ENCODE data around the gene DPYSL5. TPM values are rescaled to one million over a fixed set of nuclear protein-coding genes. Genes with fewer than 3 reads are reported as not detected.

DPYSL5 gene
- total RNA-seq, 2 donors from 2014 or later: not detected

DNA sequence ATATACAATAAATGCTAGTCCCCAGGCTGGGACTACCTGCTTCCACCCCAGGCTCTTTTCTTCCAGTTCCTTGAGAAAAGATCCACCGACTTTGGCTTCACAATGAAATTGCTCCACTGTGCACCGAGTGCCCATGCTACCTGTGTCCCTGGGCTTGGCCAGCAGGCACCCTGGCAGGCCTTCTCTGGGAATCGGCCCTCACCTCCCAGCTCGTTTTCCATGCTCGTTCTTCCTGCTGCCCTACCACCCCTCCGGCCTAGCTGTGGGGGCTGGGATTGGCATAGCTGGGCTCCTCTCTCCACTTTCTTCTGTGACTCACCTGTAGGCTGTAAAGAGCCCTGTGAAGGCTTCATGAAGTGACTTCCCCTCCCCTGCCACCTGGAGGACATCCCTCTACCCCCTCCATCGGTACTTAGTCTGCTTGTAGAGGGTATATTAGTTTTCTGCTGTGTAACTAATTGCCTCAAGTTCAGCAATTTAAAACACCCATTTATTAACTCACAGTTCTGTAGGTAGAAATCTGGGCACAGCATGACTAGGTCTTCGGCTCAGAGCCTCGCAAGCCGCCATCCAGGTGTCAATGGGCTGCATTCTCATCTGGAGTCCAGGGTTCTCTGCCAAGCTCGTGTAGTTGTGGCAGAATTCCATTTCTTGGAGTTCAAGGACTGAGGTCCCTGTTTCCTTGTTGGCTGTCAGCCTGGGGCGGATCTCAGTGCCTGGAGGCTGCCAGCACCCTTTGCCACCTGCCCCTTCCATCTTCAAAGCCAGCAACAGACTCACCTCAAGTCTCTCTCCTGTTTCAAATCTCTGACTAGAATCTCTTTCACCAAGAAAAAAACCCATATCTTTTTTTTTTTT is 57.6 kb downstream of the DPYSL5 start:
- no peaks in the 10 kb centered on the region for H3K27me3 ChIP-seq

DNA sequence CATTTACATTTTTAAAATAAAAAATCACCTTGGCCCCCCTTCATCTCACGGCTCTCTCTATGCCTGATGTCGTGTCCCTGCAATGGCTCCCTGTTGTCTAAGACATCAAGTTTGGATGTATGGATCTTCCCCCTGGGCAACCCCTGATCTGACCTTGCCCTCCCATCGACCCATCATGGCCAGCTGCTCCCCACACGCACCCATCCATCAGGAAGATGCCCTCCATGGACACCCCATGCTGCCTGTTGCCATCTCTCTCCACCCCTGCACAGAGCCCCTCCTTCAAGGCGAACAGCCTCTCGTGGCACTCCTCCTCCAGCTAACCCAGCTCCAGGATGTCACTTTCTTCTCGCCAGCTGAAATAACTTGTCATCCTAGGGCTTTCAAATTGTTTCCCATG is 59.5 kb downstream of the DPYSL5 start:
- 77 to 79% methylated on average over 7 of the region's 7 CpGs for WGBS, 2 donors
- Histone ChIP-seq H3K9me3 (no peaks in the 10 kb centered on the region), H3K27ac (no peak overlapping the region), H3K36me3 (replicated peaks in 1 of 2; ENCODE audit: insufficient read depth in 1 of 2, low read depth in 2 of 2) (no peaks in the 10 kb centered on the region), H3K27me3 (no peaks in the 10 kb centered on the region), H3K4me1 (no peaks in the 10 kb centered on the region), H3K4me3 (no peak overlapping the region)
- intact Hi-C loops (cut with DNase I): no loop called here
- DNase-seq (no peak), ATAC-seq (no peak)
- TF ChIP-seq, protein P1, sequence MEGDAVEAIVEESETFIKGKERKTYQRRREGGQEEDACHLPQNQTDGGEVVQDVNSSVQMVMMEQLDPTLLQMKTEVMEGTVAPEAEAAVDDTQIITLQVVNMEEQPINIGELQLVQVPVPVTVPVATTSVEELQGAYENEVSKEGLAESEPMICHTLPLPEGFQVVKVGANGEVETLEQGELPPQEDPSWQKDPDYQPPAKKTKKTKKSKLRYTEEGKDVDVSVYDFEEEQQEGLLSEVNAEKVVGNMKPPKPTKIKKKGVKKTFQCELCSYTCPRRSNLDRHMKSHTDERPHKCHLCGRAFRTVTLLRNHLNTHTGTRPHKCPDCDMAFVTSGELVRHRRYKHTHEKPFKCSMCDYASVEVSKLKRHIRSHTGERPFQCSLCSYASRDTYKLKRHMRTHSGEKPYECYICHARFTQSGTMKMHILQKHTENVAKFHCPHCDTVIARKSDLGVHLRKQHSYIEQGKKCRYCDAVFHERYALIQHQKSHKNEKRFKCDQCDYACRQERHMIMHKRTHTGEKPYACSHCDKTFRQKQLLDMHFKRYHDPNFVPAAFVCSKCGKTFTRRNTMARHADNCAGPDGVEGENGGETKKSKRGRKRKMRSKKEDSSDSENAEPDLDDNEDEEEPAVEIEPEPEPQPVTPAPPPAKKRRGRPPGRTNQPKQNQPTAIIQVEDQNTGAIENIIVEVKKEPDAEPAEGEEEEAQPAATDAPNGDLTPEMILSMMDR (IDR thresholded peaks at IDR 0.05): no peak
- no peak for TF ChIP-seq POLR2A (IDR thresholded peaks at IDR 0.05)

More for the DNA sequence above, 57.6 kb downstream of the DPYSL5 start:
- no peak for ATAC-seq
- H3K4me3 ChIP-seq: no peak overlapping the region
- TF ChIP-seq, protein P1 (IDR thresholded peaks at IDR 0.05): no peak
- no peak for TF ChIP-seq POLR2A (IDR thresholded peaks at IDR 0.05)
- 50 to 65% methylated on average over 11 to 12 of the region's 12 CpGs for WGBS, 2 donors
- H3K27ac ChIP-seq: no peak overlapping the region
- H3K9me3 ChIP-seq: no peaks in the 10 kb centered on the region
- intact Hi-C loops (cut with DNase I): no loop called here
- no peaks in the 10 kb centered on the region for H3K4me1 ChIP-seq
- DNase-seq: peak; percentile 19 to 55 (median 34)
- H3K36me3 ChIP-seq (replicated peaks in 1 of 2; ENCODE audit: insufficient read depth in 1 of 2, low read depth in 2 of 2): no peaks in the 10 kb centered on the region

DNA sequence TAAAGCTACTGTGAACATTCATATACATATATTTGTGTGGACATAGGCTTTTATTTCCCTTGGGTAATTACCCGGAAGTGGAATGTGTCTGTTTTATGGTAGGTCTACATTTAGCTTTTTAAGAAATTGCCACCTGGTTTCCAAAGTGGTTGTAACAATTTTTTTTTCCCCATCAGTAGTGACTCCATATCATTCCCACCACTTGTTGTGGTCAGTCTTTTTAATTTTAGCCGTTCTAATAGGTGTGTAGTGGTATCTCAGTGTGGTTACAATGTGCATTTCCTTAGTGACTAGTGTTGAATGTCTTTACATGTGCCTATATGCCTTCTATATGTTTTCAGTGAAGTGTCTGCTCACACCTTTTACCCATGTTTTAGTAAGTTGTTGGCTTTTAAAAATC is 62.2 kb downstream of the DPYSL5 start:
- no peaks in the 10 kb centered on the region for H3K4me1 ChIP-seq
- WGBS, 2 donors: 74 to 89% methylated on average over 2 of the region's 2 CpGs
- ATAC-seq (no peak), DNase-seq (no peak)
- H3K9me3 ChIP-seq: no peaks in the 10 kb centered on the region
- no peaks in the 10 kb centered on the region for H3K27me3 ChIP-seq
- no peaks in the 10 kb centered on the region for H3K36me3 ChIP-seq (replicated peaks in 1 of 2; ENCODE audit: insufficient read depth in 1 of 2, low read depth in 2 of 2)
- H3K4me3 ChIP-seq: no peak overlapping the region
- no peak overlapping the region for H3K27ac ChIP-seq
- TF ChIP-seq POLR2A (IDR thresholded peaks at IDR 0.05): no peak
- TF ChIP-seq, protein P1 (IDR thresholded peaks at IDR 0.05): no peak
- intact Hi-C loops (cut with DNase I): no loop called here

DNA sequence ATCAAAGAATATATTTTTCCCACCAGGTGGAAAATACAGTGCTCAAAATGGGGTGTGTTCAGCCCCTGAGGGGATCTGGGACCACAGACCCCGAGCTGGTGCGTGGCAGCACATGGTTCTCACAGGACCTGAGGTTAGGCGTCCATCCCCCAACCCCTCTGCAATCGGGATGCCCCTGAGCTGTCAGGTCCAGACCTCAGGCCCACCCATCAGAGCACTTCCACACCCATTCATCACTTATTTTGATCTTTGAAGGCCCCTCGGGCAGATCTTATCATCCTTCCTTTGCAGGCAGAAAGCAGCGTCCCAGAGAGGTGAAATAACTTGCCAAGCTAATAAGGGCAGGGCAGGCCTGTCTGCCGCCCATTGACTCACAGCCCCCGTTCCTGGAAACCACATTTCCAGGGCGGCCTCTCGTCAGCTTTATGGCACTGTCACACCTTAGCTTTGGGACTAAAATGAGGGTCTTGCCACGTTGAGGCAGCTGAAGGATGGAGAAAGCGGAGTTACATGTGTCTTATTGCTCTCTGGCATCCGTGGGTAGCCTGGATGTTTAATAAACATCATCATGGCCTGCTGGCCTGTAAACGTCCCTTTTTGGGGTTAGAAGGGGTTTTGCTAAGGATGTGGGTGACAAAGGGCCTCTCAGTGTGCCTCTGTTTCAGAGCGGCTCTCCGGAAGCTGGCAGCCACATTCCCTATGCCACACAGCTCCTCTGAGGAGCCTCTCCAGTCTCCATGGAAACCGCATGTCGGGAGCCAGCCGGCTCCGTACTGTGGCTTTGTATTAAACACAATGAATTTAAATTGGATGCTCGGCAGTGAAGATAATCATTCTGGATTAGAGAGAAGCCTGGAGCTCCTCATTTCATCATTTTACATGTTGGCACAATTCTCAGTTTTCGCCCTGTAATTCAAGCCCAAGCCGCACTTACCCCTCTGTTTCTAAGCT is 64.3 kb downstream of the DPYSL5 start:
- TF ChIP-seq, protein P1 (IDR thresholded peaks at IDR 0.05): no peak
- TF ChIP-seq POLR2A (IDR thresholded peaks at IDR 0.05): no peak
- no peaks in the 10 kb centered on the region for H3K9me3 ChIP-seq
- DNase-seq: peak in 1 of 4 donors; percentile 13
- H3K27ac ChIP-seq: no peak overlapping the region
- no peaks in the 10 kb centered on the region for H3K27me3 ChIP-seq
- no peak for ATAC-seq
- no peak overlapping the region for H3K4me3 ChIP-seq
- 34 to 45% methylated on average over 22 to 23 of the region's 23 CpGs for WGBS, 2 donors
- intact Hi-C loops (cut with DNase I): no loop called here
- no peaks in the 10 kb centered on the region for H3K36me3 ChIP-seq (replicated peaks in 1 of 2; ENCODE audit: insufficient read depth in 1 of 2, low read depth in 2 of 2)
- no peaks in the 10 kb centered on the region for H3K4me1 ChIP-seq

All from body of pancreas (tissue), 4 donors.